Naive thymus-derived CD8-positive, alpha-beta T cell (primary cell): ENCODE results near the gene KIF3B. TPM values are rescaled to one million over a fixed set of nuclear protein-coding genes. Genes with fewer than 3 reads are reported as not detected.
"Not testable (repeated sequence)": the region's sequence is repeated elsewhere in the genome, so short reads cannot be mapped to it uniquely, and the experiment has no call there.

Experiments used
- ATAC-seq, 2 donors: fragments of 150-1000 bp; cut with Tn5 transposase in 1 of 2; sonication (Bioruptor Pico), chemical (Tn5 transposase) in 1 of 2; 1 replicate in 1 of 2; 2 replicates in 1 of 2; pipeline ENCODE4 v1.10.0; 2021; ENCODE audit warnings: mild to moderate bottlenecking in 2 of 2, moderate library complexity in 2 of 2
- POLR2A ChIA-PET: fragments of 350-600 bp; sonication (Branson Sonifier 250); formaldehyde crosslinking; loops from one replicate; lab custom pipeline; 2021; ENCODE audit warnings: antibody characterized with exemption; lab: Charles Lee
- DNase-seq, 10 donors: peaks; one replicate each; pipeline versions ENCODE4 v3.0.0 to v3.0.0-alpha.2; 2020 to 2022
- H3K27ac Mint-ChIP-seq, 10 donors: one replicate each; pipeline ENCODE4 v1.8.0; 2020 to 2022; ENCODE audit warnings: mild to moderate bottlenecking in 10 of 10, mixed read lengths in 10 of 10, moderate library complexity in 4 of 10, inconsistent platforms in 1 of 10
- H3K27me3 Mint-ChIP-seq, 5 donors: one replicate each; pipeline ENCODE4 v1.8.0; 2021 to 2022; ENCODE audit warnings: mixed read lengths in 5 of 5
- H3K36me3 Mint-ChIP-seq, 3 donors: one replicate each; pipeline ENCODE4 v1.8.0; 2020 to 2022; ENCODE audit warnings: mixed read lengths in 3 of 3, mild to moderate bottlenecking in 2 of 3, inconsistent platforms in 1 of 3
- H3K4me1 Mint-ChIP-seq, 4 donors: one replicate each; pipeline ENCODE4 v1.8.0; 2021 to 2022; ENCODE audit warnings: mixed read lengths in 4 of 4
- H3K4me3 Mint-ChIP-seq, 10 donors: one replicate each; pipeline ENCODE4 v1.8.0; 2020 to 2022; ENCODE audit warnings: mild to moderate bottlenecking in 10 of 10, mixed read lengths in 10 of 10, moderate library complexity in 6 of 10, inconsistent platforms in 1 of 10
- H3K9me3 Mint-ChIP-seq, 9 donors: one replicate each; pipeline ENCODE4 v1.8.0; 2020 to 2022; ENCODE audit warnings: mixed read lengths in 9 of 9, mild to moderate bottlenecking in 3 of 9, inconsistent platforms in 1 of 9, moderate library complexity in 1 of 9
- polyA plus RNA-seq, 3 donors: library from polyadenylated mRNA; unstranded; fragments of 300-500 nt; fragmentation: Illumina TruSeq; gene quantifications; one replicate each; pipeline ENCODE4 v1.2.3, GENCODE V29; 2021
- total RNA-seq, 8 experiments: library from RNA in 2 of 8; stranded (reverse) in 2 of 8; gene quantifications; one replicate each; pipeline ENCODE4 v1.2.3 and lab custom pipeline; 2021 to 2026

The KIF3B gene
- total and polyA plus RNA-seq, 5 experiments from 2014 or later: 2.2 to 11.4 (median 3.2) TPM

DNA sequence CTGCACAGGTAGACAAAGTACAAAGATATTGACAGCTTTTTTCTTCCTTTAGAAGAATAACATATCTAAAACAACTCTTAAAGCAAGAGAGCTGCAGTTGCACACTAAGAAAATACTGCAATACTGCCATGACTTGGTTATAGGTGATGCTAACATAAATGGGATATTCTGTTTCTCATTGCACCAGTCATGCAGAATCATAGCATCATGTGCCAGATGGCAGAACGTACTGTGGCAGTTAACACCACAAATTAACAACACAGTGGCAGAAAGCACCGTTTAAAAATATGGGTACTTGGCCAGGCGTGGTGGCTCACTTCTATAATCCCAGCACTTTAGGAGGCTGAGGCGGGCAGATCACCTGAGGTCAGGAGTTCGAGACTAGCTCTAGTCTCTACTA is 88.1 kb downstream of the KIF3B start:
- H3K4me3 Mint-ChIP-seq: peak overlapping the region in 4 of 10 donors; percentile 10 to 95 (median 31)

DNA sequence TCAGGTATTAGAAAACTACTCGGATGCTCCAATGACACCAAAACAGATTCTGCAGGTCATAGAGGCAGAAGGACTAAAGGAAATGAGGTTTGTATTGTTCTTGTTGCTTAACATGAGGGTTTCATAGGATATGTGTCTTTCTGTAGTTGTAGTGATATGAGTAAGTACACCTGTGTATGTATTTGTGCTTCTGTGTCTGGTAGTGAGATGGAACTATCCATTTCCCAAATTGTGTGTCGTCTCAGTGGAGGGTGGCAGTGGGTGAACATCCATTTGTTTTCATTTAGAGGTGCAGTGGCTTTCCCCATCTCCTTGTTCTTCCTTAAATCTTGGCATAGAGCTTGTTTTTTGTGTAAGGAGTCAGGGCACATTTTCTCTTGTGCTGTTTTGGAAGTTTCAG is 88.9 kb downstream of the KIF3B start:
- Mint-ChIP-seq H3K27me3 (no peaks in the 10 kb centered on the region), H3K27ac (peak overlapping the region in 9 of 10 donors; percentile 11 to 89 (median 39)), H3K4me1 (peaks cover 38 to 75% (median 70%) of the 10 kb centered on the region in 4 donors), H3K9me3 (no peaks in the 10 kb centered on the region), H3K4me3 (peak overlapping the region in 5 of 10 donors; percentile 1 to 16 (median 15)), H3K36me3 (peaks cover 0 to 44% (median 0%) of the 10 kb centered on the region in 3 donors)
- ATAC-seq: no peak
- POLR2A ChIA-PET: no interaction called here
- no peak for DNase-seq

More for the DNA sequence above, 88.1 kb downstream of the KIF3B start:
- DNase-seq (no peak), ATAC-seq (no peak)
- Mint-ChIP-seq H3K36me3 (peaks cover 0 to 38% (median 0%) of the 10 kb centered on the region in 3 donors), H3K9me3 (no peaks in the 10 kb centered on the region), H3K27me3 (no peaks in the 10 kb centered on the region), H3K27ac (peak overlapping the region in 7 of 10 donors; percentile 2 to 89 (median 45)), H3K4me1 (peaks cover 39 to 82% (median 77%) of the 10 kb centered on the region in 4 donors)
- POLR2A ChIA-PET: interaction anchor here (1.5 kb wide), 1 partner anchor 145 kb away, joined by 3 read pairs; no protein-coding TSS in a partner anchor

GRCh38 chr20:32368323-32368722 is 90.9 kb downstream of the KIF3B start:
- H3K4me1 Mint-ChIP-seq: peaks cover 31 to 56% (median 51%) of the 10 kb centered on the region in 4 donors
- POLR2A ChIA-PET: interaction anchor here (1.0 kb wide), 1 partner anchor 9 kb away, joined by 5 read pairs; no protein-coding TSS in a partner anchor
- peak overlapping the region in 5 of 10 donors; percentile 33 to 67 (median 37) for H3K27ac Mint-ChIP-seq
- DNase-seq (no peak), ATAC-seq (no peak)
- no peak overlapping the region for H3K4me3 Mint-ChIP-seq
- H3K27me3 Mint-ChIP-seq: no peaks in the 10 kb centered on the region
- H3K36me3 Mint-ChIP-seq: peaks cover 0 to 61% (median 0%) of the 10 kb centered on the region in 3 donors
- no peaks in the 10 kb centered on the region for H3K9me3 Mint-ChIP-seq

DNA sequence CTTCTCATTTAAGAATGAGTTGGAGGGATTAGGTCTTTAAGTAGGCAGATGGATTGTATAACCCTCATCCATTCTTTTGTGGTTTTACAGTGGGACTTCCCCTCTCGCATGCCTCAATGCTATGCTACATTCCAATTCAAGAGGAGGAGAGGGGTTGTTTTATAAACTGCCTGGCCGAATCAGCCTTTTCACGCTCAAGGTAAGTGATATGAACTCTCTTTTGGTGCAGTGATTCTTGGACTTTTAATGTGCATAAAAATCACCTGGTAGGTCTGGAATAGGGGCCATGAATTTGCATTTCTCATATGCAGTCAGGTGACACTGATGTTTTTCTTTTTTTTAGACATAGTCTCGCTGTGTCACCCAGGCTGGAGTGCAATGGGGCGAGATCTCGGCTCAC is 91.5 kb downstream of the KIF3B start:
- Mint-ChIP-seq H3K4me1 (peaks cover 26 to 50% (median 45%) of the 10 kb centered on the region in 4 donors), H3K27ac (peak overlapping the region in 6 of 10 donors; percentile 15 to 81 (median 54)), H3K9me3 (no peaks in the 10 kb centered on the region), H3K36me3 (peaks cover 0 to 64% (median 0%) of the 10 kb centered on the region in 3 donors), H3K4me3 (no peak overlapping the region), H3K27me3 (no peaks in the 10 kb centered on the region)
- DNase-seq (no peak), ATAC-seq (peak; percentile 35 to 47)
- POLR2A ChIA-PET: interaction anchor here (0.6 kb wide), 1 partner anchor 139 kb away, joined by 3 read pairs; no protein-coding TSS in a partner anchor

DNA sequence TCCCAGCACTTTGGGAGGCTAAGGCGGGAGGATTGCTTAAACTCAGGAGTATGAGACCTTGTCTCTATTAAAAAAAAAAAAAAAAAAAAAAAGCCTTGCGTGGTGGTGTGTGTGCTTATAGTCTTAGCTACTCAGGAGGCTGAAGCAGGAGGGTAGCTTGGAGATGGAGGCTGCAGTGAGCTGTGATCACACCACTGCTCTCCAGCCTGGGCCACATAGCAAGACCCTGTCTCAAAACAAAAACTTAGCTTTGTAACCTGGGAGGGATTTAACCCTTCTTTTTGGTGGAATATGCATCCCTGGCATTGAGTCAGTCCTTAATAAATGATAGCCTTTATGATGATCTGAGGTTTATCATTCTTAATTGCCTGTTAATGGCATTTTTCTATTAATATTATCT is 93.4 kb downstream of the KIF3B start:
- Mint-ChIP-seq H3K9me3 (no peaks in the 10 kb centered on the region), H3K4me1 (peaks cover 16 to 32% (median 29%) of the 10 kb centered on the region in 4 donors), H3K27ac (peak overlapping the region in 2 of 10 donors; percentile 27 to 52), H3K4me3 (no peak overlapping the region), H3K27me3 (no peaks in the 10 kb centered on the region), H3K36me3 (peaks cover 0 to 77% (median 0%) of the 10 kb centered on the region in 3 donors)
- POLR2A ChIA-PET: interaction anchor here (1.1 to 1.6 kb wide), 2 partner anchors 9 to 11 kb away, joined by 5 to 8 read pairs; no protein-coding TSS in a partner anchor
- ATAC-seq (no peak), DNase-seq (no peak)

GRCh38 chr20:32378461-32378860 is 101.0 kb downstream of the KIF3B start:
- Mint-ChIP-seq H3K9me3 (no peaks in the 10 kb centered on the region), H3K36me3 (peaks cover 0 to 61% (median 7%) of the 10 kb centered on the region in 3 donors), H3K4me1 (peaks cover under 1 to 14% (median 6%) of the 10 kb centered on the region in 4 donors), H3K27me3 (no peaks in the 10 kb centered on the region), H3K4me3 (no peak overlapping the region), H3K27ac (peak overlapping the region in 1 of 10 donors; percentile 23)
- ATAC-seq: no peak
- POLR2A ChIA-PET: interaction anchor here (0.7 kb wide), 1 partner anchor 30 kb away, joined by 9 read pairs; no protein-coding TSS in a partner anchor
- no peak for DNase-seq

DNA sequence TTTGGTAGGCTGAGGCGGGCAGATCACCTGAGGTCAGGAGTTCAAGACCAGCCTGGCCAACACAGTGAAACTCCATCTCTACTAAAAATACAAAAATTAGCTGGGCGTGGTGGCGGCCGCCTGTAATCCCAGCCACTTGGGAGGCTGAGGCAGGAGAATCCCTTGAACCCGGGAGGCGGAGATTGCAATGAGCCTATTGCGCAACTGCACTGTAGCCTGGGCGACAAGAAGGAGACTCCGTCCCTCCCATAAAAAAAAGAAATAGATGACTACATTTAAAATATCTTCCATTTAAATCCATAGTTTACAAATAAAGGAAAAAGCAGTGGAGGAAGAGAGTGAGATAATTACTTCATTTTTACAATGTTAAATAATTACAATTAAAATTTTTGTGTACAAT is 102.6 kb downstream of the KIF3B start:
- H3K27me3 Mint-ChIP-seq, H3K4me3 Mint-ChIP-seq, DNase-seq, H3K27ac Mint-ChIP-seq, ATAC-seq, H3K9me3 Mint-ChIP-seq: not testable (repeated sequence)
- POLR2A ChIA-PET: interaction anchor here (0.6 to 1.0 kb wide), 2 partner anchors 15 to 16 kb away, joined by 3 read pairs; no protein-coding TSS in a partner anchor
- peaks cover 0 to 56% (median 7%) of the 10 kb centered on the region in 3 donors for H3K36me3 Mint-ChIP-seq
- H3K4me1 Mint-ChIP-seq: peaks cover 13 to 28% (median 20%) of the 10 kb centered on the region in 4 donors

DNA sequence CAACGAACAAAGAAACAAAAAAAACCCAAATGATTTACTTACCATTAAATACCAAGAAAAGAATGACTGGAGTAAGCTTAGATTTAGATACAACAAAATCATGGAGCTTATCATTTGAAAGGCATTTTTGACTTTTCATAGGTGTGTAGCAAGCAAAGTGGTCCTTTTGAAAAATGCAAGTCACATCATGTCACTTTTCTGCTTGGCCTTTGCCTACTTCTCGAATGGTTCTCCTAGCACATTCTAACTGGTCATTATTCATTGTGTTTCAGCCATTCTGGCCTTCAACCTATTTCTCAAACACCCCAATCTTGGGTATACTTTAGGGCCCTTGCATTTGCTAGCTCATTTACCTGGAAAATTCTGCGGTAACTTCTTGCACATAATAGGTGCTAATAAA is 103.3 kb downstream of the KIF3B start:
- no peak for DNase-seq

DNA sequence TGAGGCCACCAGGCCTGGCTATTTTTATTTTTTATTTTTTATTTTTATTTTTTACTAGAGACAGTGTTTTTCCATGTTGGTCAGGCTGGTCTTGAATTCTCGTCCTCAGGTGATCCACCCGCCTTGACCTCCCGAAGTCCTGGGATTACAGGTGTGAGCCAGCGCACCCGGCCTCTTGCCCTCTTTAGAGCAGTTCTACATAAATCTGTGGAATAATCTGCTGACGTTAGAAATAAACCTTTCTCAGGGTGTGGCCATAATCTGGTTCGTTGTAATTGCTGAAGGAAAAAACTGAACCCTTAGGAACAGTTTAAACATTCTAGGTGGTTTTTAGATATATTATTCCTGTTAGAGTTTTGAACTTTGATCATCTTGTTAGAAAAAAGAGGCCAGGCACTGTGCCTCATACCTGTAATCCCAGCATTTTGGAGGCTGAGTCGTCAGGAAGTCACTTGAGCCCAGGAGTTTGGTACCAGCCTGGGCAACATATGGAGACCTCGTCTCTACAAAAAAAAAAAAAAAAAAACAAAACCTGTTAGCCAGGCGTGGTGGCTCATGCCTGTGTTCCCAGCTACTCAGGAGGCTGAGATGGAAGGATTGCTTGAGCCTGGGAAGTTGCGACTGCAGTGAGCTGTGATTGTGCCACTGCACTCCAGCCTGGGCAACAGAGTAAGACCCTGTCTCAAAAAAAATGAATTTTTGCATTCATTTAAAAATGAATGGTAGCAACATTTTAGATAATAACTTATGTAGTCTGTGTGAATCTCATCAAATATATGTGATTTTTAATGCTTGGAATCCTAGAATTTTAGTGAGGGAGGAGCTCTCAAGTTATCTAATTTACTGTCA is 104.9 kb downstream of the KIF3B start:
- ATAC-seq (no peak), DNase-seq (no peak)
- H3K4me1 Mint-ChIP-seq: peaks cover 22 to 49% (median 40%) of the 10 kb centered on the region in 4 donors
- no peaks in the 10 kb centered on the region for H3K9me3 Mint-ChIP-seq
- H3K4me3 Mint-ChIP-seq: no peak overlapping the region
- POLR2A ChIA-PET: interaction anchor here (0.6 to 0.7 kb wide), 3 partner anchors 24 to 471 kb away, joined by 3 to 5 read pairs (median 3); no protein-coding TSS in a partner anchor
- peaks cover 0 to 49% (median 5%) of the 10 kb centered on the region in 3 donors for H3K36me3 Mint-ChIP-seq
- H3K27ac Mint-ChIP-seq: peak overlapping the region in 4 of 10 donors; percentile 7 to 47 (median 30)
- H3K27me3 Mint-ChIP-seq: no peaks in the 10 kb centered on the region

More for the DNA sequence above, 103.3 kb downstream of the KIF3B start:
- Mint-ChIP-seq H3K27ac (peak overlapping the region in 3 of 10 donors; percentile 4 to 75 (median 56)), H3K27me3 (no peaks in the 10 kb centered on the region), H3K9me3 (no peaks in the 10 kb centered on the region), H3K4me1 (peaks cover 16 to 36% (median 26%) of the 10 kb centered on the region in 4 donors), H3K4me3 (no peak overlapping the region), H3K36me3 (peaks cover 0 to 52% (median 7%) of the 10 kb centered on the region in 3 donors)
- no peak for ATAC-seq
- POLR2A ChIA-PET: interaction anchor here (0.6 to 1.0 kb wide), 2 partner anchors 15 to 16 kb away, joined by 3 read pairs; no protein-coding TSS in a partner anchor

- H3K9me3 Mint-ChIP-seq, POLR2A ChIA-PET, H3K27me3 Mint-ChIP-seq, ATAC-seq, DNase-seq: not testable (repeated sequence)
- Mint-ChIP-seq H3K36me3 (peaks cover 0 to 38% (median 1%) of the 10 kb centered on the region in 3 donors), H3K4me3 (peak overlapping the region in 2 of 10 donors; percentile 2 to 6), H3K4me1 (peaks cover 27 to 48% (median 43%) of the 10 kb centered on the region in 4 donors), H3K27ac (peak overlapping the region in 8 of 10 donors; percentile 8 to 71 (median 18))
Measured at GRCh38 chr20:32383441-32383840, 106.0 kb downstream of the KIF3B start.
